Neuron (in vitro differentiated cells): ENCODE measurements around the gene DPEP2NB.

ENCODE experiments used
- H2AFZ ChIP-seq: one replicate; pipeline ENCODE4 v1.6.1; 2013; ENCODE audit warnings: low read depth, mild to moderate bottlenecking, inconsistent platforms, low read length, moderate library complexity
- H3K27me3 ChIP-seq: one replicate; pipeline ENCODE4 v1.6.1; 2013; ENCODE audit warnings: low read length; ENCODE audit not compliant: insufficient read depth
- H3K36me3 ChIP-seq: one replicate; pipeline ENCODE4 v1.6.1; 2013; ENCODE audit warnings: low read length; ENCODE audit not compliant: insufficient read depth
- H3K4me1 ChIP-seq: one replicate; pipeline ENCODE4 v1.6.1; 2013; ENCODE audit warnings: low read length; ENCODE audit not compliant: insufficient read depth
- H3K4me3 ChIP-seq: 2 replicates; pipeline ENCODE4 v1.5.1; 2013; ENCODE audit warnings: mild to moderate bottlenecking, low read length, moderate library complexity
- H3K9me3 ChIP-seq: one replicate; pipeline ENCODE4 v1.6.1; 2013; ENCODE audit warnings: low read length

The DPEP2NB gene, protein sequence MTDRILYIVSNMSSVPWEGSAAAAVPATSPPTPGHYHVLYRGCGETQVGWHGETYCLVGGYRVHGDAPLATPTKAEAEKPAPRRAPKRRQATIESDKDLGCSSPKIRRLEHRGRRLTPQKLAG

DNA sequence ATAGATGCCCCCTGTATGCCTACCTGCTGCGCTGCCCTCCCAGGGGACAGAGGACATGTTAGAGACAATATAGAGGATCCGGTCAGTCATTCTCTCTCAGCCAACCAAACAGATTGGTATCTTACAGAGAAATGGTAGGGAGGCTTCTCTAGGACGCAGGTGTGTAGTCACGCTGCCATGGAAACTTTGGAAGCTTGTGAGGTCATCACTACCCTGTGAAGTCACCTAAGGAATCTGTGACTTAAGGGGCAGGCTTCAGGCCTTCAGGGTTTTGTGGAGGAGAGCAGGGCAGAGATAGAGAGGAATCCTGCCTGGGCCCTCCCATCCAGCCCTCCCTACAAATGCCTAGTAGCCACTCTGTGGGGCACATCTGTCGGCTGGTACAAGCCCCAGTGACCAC, at the start of gene DPEP2NB:
TSS of gene DPEP2NB (minus strand) at position 231 of the 400 bp plus-strand sequence. CDS start at position 90, 141 bp downstream.
- no peak within 1 kb of the TSS for H2AFZ ChIP-seq
- no peaks in the 10 kb centered on the region for H3K27me3 ChIP-seq
- H3K4me3 ChIP-seq, result no peak within 1 kb of the TSS
- H3K9me3 ChIP-seq, result no peaks in the 10 kb centered on the region
- no peaks in the 10 kb centered on the region for H3K4me1 ChIP-seq
- H3K36me3 ChIP-seq, result no peaks in the 10 kb centered on the region

DNA sequence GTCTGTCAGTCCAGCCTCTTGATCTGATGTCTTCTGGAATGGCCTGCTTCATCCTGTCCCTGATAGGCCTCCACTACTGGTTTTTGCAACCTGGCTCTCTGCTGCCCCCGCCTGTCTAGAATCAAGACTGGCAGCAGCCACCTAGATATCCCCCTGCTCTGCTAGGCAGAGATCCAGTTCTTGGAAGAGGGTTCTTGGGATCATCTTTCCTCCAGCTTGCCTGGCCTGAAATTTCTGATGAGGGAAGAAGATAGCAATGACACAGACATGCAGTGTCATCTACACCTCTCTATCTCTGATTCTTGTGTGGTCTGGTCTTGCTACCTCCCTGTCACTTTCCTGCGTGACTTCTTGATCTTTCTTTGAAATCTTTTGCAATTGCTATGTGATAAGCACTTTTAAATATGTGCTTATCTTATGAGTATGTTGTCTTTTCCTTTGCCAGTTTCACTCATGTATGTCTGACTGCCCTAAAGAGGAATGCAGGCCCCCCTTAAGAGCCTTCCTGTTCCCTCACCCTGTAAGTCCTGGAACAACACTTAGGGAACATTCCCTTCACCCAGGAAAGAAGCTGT, 49.2 kb upstream of the DPEP2NB start:
- H3K9me3 ChIP-seq, result no peaks in the 10 kb centered on the region
- H2AFZ ChIP-seq, result no peak overlapping the region
- H3K4me3 ChIP-seq, result no peak overlapping the region
- no peaks in the 10 kb centered on the region for H3K27me3 ChIP-seq
- H3K36me3 ChIP-seq, result peaks cover 20% of the 10 kb centered on the region
- peaks cover 20% of the 10 kb centered on the region for H3K4me1 ChIP-seq

DNA sequence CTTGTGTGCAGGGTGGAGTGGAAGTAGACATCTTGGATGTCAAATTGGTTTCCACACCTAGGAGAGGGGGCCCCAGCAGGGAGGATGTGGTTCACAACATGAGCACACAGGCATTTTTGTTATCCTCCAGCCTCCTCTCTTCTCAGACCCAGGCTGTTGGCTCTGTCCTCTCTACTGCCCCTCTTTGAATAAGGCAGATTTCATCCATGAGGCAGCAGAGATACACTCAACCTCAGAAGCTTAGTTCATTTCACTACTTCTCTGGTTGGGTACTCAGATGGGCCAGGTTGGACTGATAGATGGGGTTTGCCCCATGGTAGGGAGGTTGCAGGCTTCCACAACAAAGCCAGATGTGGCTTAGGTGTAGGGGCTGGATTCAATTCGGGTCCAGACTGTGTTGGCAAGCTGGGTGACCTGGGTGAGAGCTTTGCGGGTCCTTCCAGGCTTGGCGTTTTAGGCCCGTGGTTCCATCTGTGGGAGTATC, 47.2 kb upstream of the DPEP2NB start:
- H3K4me3 ChIP-seq, result no peak overlapping the region
- no peaks in the 10 kb centered on the region for H3K27me3 ChIP-seq
- H2AFZ ChIP-seq, result no peak overlapping the region
- H3K36me3 ChIP-seq, result peaks cover 20% of the 10 kb centered on the region
- peaks cover 20% of the 10 kb centered on the region for H3K4me1 ChIP-seq
- no peaks in the 10 kb centered on the region for H3K9me3 ChIP-seq

DNA sequence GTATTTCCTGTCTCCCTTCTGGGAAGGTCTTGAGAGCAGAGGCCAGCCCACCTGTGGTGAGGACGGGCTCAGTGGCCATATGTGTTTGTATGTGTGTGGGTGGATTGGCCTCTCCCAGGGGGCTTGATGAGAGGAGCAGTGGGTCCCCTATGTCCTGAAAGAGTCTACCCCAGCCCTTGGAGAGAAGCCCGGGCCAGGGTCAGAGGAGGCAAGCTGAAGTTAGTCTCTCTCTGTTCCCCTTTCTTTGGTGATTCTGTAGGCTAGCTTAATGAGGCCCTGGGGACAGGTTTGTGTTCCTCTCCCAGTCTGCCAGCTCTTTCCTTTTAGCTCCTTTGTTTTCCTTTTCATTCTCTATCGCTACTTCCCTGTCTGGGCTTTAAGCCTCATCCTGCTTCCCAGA, 45.7 kb upstream of the DPEP2NB start:
- Histone ChIP-seq H3K27me3 (no peaks in the 10 kb centered on the region), H3K4me3 (no peak overlapping the region), H3K4me1 (peaks cover 17% of the 10 kb centered on the region), H3K36me3 (peaks cover 25% of the 10 kb centered on the region), H3K9me3 (no peaks in the 10 kb centered on the region), H2AFZ (no peak overlapping the region)

DNA sequence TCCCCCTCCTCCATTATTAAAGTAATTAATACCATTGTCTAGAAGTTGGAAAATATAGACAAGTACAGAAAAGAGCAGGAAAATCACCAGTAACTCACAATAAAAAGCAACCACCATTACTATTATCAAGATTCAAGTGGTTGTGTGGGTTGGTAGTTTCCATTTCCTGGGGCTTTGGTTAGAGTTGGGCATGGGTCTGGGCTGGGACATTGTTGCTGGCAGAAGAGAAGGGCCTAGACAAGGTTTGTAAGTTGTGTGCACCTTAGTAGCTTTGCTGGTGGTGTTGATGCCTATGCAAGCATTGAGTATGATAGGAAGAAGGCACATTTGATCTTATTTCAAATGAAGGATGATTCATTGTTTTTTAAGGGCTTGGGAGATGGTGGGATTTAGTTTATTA, 44.1 kb upstream of the DPEP2NB start:
- Histone ChIP-seq H3K9me3 (no peaks in the 10 kb centered on the region), H3K4me1 (peaks cover under 1% of the 10 kb centered on the region), H3K27me3 (no peaks in the 10 kb centered on the region), H2AFZ (no peak overlapping the region), H3K4me3 (no peak overlapping the region), H3K36me3 (peaks cover 38% of the 10 kb centered on the region)

DNA sequence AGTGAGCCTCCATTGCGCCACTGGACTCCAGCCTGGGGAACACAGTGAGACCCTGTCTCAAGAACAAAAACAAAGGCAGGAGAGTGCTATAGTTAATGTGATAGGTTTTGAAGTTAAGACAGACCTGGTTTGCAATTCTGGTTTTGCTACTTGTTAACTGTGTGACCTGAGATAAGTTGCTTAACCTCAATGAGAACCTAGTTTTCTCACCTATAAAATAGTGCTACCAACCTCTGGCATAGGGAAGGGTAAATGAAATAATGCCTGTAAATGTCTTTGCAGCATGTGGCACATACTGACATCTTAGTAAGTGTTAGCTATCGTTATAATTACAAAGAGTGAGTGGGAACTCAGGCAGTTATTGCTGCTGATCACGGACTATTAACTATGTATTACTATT, 39.7 kb upstream of the DPEP2NB start:
- H3K9me3 ChIP-seq, result no peaks in the 10 kb centered on the region
- no peaks in the 10 kb centered on the region for H3K27me3 ChIP-seq
- no peaks in the 10 kb centered on the region for H3K4me1 ChIP-seq
- no peak overlapping the region for H2AFZ ChIP-seq
- H3K4me3 ChIP-seq, result no peak overlapping the region
- H3K36me3 ChIP-seq, result peaks cover 49% of the 10 kb centered on the region

DNA sequence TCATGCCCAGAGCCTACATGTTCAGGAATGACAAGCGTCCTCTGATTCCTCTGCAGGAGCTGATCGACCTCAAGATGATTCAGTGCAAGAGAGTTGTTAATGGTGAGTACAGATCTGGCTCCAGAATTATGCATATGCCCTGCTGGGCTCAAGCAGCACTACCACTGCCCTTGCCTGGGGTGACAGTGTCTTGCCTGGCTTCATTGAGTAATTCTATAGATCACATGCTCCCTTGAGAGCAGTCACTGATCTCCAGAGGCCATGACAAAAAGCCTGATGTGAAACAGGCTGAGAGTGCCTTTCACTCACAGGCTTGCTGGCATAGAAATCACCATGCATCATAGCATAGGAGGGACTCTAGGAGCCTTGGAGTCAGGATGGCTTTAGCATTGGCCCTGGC, 33.7 kb upstream of the DPEP2NB start:
- Histone ChIP-seq H3K9me3 (no peaks in the 10 kb centered on the region), H3K27me3 (no peaks in the 10 kb centered on the region)

DNA sequence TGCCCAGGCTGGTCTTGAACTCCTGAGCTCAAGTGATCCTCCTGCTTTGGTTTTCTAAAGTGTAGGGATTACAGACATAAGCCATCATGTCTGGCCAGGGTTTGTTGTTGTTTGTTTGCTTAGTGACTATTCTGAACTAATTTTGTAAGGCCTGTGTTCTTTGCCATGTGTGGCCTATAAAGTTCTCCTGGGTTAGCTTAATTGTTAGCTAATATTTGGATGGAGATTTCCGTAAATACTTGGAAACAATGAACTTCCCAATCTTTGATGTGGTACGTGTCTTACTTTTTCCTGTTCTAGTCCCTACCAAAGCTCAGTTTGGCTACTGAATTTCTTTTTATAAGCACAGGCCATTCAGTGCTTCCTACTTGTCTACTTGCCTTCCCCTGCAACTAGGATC, 32.3 kb upstream of the DPEP2NB start:
- Histone ChIP-seq H3K36me3 (peaks cover 30% of the 10 kb centered on the region), H3K4me3 (no peak overlapping the region), H2AFZ (no peak overlapping the region), H3K27me3 (no peaks in the 10 kb centered on the region), H3K9me3 (no peaks in the 10 kb centered on the region), H3K4me1 (no peaks in the 10 kb centered on the region)

More for the DNA sequence above, 33.7 kb upstream of the DPEP2NB start:
- no peak overlapping the region for H2AFZ ChIP-seq
- H3K4me3 ChIP-seq, result no peak overlapping the region
- no peaks in the 10 kb centered on the region for H3K4me1 ChIP-seq
- H3K36me3 ChIP-seq, result peaks cover 39% of the 10 kb centered on the region

DNA sequence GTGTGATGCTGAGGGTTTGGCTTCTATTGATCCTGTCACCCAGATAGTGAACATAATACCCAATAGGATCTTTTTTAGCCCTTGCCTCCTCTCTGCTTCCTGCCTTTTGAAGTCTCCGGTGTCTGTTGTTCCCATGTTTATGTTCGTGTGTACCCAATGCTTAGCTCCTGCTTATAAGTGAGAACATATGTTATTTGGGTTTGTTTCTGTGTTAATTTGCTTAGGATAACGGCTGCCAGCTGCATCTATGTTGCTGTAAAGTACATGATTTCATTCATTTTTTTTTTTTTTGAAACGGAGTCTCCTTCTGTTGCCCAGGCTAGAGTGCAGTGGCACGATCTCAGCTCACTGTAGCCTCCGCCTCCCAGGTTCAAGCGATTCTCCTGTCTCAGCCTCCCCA, 30.4 kb upstream of the DPEP2NB start:
- no peaks in the 10 kb centered on the region for H3K9me3 ChIP-seq
- H3K27me3 ChIP-seq, result no peaks in the 10 kb centered on the region
- H2AFZ ChIP-seq, result no peak overlapping the region
- no peak overlapping the region for H3K4me3 ChIP-seq
- no peaks in the 10 kb centered on the region for H3K4me1 ChIP-seq
- peaks cover 33% of the 10 kb centered on the region for H3K36me3 ChIP-seq

DNA sequence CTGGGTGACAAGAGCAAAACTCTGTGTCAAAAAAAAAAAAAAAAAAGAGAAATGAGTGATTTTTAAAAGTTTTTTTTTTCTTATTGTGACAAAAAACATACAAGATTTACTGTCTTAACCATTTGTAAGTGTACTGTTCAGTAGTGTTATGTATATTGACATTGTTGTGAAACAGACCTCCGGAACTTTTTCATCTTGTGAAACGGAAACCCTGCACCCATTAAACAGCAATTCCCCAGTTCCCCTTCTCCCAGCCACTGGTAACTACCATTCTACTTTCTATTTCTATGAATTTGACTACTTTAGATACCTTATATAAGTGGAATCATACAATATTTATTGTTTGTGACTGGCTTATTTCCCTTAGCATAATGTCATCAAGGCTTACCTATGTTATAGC, 26.1 kb upstream of the DPEP2NB start:
- peaks cover 29% of the 10 kb centered on the region for H3K36me3 ChIP-seq
- no peaks in the 10 kb centered on the region for H3K9me3 ChIP-seq
- no peak overlapping the region for H3K4me3 ChIP-seq

DNA sequence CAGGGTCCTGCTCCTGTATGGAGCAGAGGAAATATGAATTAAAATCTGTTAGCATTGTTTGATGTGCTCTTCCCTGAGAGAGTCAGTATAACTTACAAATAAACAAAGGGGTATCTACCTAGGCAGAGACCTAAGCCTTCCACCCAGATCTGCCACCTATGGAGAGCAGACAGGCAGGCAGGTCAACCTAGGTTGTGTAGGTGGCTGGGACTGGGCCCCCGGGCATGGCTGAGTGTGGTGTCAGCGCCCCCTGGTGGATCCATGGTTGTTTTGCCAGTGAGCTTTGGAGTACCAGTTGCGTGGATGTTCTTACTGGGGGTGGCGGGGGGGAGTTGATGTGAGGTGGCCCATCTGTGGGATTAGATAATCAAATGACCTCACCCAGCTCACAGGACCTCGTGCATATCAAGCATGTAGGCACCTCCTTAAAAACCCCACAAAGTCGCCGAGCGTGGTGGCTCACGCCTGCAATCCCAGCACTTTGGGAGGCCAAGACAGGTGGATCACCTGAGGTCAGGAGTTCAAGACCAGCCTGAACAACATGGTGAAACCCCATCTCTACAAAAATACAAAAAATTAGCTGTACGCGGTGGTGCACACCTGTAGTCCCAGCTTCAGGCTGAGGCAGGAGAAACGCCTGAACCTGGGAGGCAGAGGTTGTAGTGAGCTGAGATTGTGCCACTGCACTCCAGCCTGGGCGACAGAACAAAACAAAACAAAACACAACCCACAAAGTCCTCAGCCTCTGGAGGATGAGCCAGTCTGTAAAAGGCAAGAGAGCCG, 25.0 kb upstream of the DPEP2NB start:
- H3K9me3 ChIP-seq, result no peaks in the 10 kb centered on the region
- H2AFZ ChIP-seq, result no peak overlapping the region
- H3K27me3 ChIP-seq, result no peaks in the 10 kb centered on the region
- no peaks in the 10 kb centered on the region for H3K4me1 ChIP-seq
- no peak overlapping the region for H3K4me3 ChIP-seq
- peaks cover 24% of the 10 kb centered on the region for H3K36me3 ChIP-seq

More for the DNA sequence above, 26.1 kb upstream of the DPEP2NB start:
- H3K4me1 ChIP-seq, result no peaks in the 10 kb centered on the region
- no peak overlapping the region for H2AFZ ChIP-seq
- H3K27me3 ChIP-seq, result no peaks in the 10 kb centered on the region

DNA sequence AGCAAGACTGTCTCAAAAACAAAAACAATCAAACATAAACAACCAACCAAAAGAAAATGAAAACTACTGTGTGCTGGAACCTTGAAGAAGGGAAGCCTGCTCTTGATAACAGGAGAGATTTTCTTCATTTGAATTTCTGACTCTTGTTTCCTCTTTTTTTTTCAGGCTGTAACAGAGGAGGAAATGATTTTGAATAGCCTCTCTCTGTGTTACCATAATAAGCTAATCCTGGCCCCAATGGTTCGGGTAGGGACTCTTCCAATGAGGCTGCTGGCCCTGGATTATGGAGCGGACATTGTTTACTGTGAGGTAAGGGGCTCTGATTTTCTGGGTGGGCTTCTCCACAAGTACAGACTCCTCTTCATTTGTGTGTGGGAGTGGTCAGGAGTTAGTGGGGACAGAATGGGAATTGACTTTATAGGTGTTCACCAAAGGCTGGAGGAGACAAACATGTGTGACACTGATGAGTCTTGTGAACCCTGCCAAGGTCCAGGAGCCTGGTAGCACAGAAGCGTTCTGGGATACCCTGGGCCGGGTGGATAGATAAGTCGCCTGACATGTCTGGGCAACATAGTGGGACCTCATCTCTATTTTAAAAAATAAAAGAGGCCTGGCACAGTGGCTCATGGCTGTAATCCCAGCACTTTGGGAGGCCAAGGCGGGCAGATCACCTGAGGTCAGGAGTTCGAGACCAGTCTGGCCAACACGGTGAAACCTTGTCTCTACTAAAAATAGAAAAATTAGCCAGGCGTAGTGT, 22.3 kb upstream of the DPEP2NB start:
- H3K9me3 ChIP-seq, result no peaks in the 10 kb centered on the region
- H3K36me3 ChIP-seq, result peaks cover 21% of the 10 kb centered on the region
- H3K4me1 ChIP-seq, result no peaks in the 10 kb centered on the region
- no peak overlapping the region for H2AFZ ChIP-seq
- H3K4me3 ChIP-seq, result no peak overlapping the region
- no peaks in the 10 kb centered on the region for H3K27me3 ChIP-seq

DNA sequence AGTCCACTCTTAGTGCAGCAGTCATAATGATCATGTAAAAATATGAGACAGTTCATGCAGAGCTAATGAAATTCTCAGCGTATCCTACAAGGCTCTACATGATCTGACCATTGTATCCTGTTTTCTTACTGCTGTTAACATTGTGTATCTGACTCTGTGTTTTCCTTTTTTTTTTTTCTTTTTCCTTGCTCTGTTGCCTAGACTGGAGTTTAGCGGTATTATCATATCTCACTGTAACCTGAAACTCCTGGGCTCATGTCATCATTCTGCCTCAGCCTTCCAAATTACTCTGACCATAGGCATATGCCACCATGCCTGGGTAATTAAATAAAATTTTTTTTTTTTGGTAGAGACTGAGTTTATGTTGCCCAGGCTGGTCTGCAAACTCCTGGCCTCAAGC, 19.5 kb upstream of the DPEP2NB start:
- H3K27me3 ChIP-seq, result no peaks in the 10 kb centered on the region
- no peaks in the 10 kb centered on the region for H3K4me1 ChIP-seq
- H3K4me3 ChIP-seq, result no peak overlapping the region
- H2AFZ ChIP-seq, result no peak overlapping the region
- H3K36me3 ChIP-seq, result peaks cover 17% of the 10 kb centered on the region
- no peaks in the 10 kb centered on the region for H3K9me3 ChIP-seq
